Thyroid gland (tissue), 4 donors: Measurements from ENCODE around the gene LARGE1.

ENCODE experiments used
- POLR2A ChIP-seq, 2 donors: fragments of 450-650 bp; IDR thresholded peaks; one replicate each; pipeline ENCODE4 v1.6.1; 2017; ENCODE audit warnings: antibody characterized with exemption in 2 of 2, mild to moderate bottlenecking in 2 of 2, moderate library complexity in 1 of 2
- TF ChIP-seq, protein P1 (sequence below), 6 experiments: fragments of 200-600 bp in 3 of 6; fragments of 450-650 bp in 3 of 6; sonication (generic) in 3 of 6; IDR thresholded peaks; one replicate each; pipeline ENCODE4 v1.5.1; 2016 to 2019; ENCODE audit warnings: antibody characterized with exemption in 6 of 6, mild to moderate bottlenecking in 2 of 6, inconsistent platforms in 1 of 6, moderate library complexity in 1 of 6

DNA sequence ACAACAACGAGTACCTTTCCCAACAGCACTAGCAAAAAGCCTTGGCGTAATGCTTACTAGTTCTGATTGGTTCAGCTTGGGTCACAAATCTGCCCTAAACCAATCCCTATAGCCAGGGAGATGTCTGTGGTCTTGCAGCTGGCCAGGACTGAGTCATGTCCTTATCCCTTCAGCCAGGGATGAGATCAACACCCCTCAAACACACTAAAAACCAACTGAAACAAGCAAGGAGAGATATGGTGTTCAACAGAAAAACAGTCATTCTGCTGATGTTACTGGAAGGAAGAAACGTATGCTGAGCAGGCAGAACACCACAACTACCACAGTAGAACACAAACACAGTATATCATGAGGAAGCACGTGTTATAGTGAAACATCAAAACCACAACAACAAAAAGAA, 375.6 kb downstream of the LARGE1 start:
- TF ChIP-seq, protein P1, sequence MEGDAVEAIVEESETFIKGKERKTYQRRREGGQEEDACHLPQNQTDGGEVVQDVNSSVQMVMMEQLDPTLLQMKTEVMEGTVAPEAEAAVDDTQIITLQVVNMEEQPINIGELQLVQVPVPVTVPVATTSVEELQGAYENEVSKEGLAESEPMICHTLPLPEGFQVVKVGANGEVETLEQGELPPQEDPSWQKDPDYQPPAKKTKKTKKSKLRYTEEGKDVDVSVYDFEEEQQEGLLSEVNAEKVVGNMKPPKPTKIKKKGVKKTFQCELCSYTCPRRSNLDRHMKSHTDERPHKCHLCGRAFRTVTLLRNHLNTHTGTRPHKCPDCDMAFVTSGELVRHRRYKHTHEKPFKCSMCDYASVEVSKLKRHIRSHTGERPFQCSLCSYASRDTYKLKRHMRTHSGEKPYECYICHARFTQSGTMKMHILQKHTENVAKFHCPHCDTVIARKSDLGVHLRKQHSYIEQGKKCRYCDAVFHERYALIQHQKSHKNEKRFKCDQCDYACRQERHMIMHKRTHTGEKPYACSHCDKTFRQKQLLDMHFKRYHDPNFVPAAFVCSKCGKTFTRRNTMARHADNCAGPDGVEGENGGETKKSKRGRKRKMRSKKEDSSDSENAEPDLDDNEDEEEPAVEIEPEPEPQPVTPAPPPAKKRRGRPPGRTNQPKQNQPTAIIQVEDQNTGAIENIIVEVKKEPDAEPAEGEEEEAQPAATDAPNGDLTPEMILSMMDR (IDR thresholded peaks at IDR 0.05), result no peak
- TF ChIP-seq POLR2A (IDR thresholded peaks at IDR 0.05), result no peak
